Measurements from ENCODE around the gene ANKRD39.
"Not testable (repeated sequence)": the region's sequence is repeated elsewhere in the genome, so short reads cannot be mapped to it uniquely, and the experiment has no call there.

ANKRD39 gene

DNA sequence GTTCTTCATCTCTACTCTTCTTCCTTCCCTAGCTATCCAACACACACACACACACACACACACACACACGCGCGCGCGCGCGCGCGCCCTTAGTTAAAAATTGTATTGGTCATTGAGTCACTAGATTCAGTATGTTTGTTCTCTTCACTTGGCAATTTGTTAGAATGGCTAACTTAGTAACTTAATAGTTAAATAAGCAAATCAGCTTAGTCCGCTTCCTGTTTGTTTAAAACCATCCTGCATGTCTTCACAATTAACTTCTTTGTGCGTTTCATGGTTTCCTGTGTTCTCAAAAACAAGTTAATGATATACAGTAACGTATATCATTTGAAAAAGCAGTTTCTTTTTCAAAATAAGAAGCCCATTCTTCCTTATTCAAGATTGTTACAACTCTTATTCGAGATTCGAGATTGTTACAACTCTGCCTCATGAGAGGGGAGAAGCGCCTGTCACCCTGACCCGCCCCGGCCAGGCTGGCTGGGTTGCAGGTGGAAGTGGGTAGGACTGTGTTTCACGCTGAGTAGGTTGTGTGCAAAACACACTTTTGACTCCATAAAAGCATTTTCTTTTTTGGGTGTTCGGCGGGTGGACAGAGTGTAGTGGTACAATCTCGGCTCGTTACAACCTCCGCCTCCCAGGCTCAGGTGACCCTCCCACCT is 51.2 kb downstream of the ANKRD39 start:
- POLR2A ChIA-PET, result no interaction called here
- TF ChIP-seq, protein P1, sequence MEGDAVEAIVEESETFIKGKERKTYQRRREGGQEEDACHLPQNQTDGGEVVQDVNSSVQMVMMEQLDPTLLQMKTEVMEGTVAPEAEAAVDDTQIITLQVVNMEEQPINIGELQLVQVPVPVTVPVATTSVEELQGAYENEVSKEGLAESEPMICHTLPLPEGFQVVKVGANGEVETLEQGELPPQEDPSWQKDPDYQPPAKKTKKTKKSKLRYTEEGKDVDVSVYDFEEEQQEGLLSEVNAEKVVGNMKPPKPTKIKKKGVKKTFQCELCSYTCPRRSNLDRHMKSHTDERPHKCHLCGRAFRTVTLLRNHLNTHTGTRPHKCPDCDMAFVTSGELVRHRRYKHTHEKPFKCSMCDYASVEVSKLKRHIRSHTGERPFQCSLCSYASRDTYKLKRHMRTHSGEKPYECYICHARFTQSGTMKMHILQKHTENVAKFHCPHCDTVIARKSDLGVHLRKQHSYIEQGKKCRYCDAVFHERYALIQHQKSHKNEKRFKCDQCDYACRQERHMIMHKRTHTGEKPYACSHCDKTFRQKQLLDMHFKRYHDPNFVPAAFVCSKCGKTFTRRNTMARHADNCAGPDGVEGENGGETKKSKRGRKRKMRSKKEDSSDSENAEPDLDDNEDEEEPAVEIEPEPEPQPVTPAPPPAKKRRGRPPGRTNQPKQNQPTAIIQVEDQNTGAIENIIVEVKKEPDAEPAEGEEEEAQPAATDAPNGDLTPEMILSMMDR (IDR thresholded peaks at IDR 0.05; ENCODE audit: insufficient read depth, low read length, missing control alignments), result no peak
- no peak overlapping the region for H3K4me3 ChIP-seq (ENCODE audit: low read depth, low read length)
- CTCF ChIA-PET, result interaction anchor here (1.9 kb wide), 1 partner anchor 10 kb away, joined by 8 read pairs; the partner anchor contains the start of gene CNNM3
- no peak for DNase-seq (ENCODE audit: low read depth, low spot score)

DNA sequence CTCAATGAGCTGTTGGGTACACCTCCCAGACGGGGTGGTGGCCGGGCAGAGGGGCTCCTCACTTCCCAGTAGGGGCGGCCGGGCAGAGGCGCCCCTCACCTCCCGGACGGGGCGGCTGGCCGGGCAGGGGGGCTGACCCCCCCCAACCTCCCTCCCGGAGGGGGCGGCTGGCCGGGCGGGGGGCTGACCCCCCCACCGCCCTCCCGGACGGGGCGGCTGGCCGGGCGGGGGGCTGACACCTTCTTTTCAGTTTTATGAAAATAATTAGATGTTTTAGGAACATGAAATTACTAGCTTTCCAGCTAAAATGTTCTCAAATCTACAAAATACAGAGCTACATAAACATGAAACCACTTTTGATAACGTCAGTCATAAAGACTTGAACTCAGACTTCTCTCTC is 51.9 kb downstream of the ANKRD39 start:
- DNase-seq (ENCODE audit: low read depth, low spot score); H3K4me3 ChIP-seq (ENCODE audit: low read depth, low read length); POLR2A ChIA-PET: not testable (repeated sequence)
- CTCF ChIA-PET, result interaction anchor here (1.9 kb wide), 1 partner anchor 11 kb away, joined by 8 read pairs; the partner anchor contains the start of gene CNNM3

DNA sequence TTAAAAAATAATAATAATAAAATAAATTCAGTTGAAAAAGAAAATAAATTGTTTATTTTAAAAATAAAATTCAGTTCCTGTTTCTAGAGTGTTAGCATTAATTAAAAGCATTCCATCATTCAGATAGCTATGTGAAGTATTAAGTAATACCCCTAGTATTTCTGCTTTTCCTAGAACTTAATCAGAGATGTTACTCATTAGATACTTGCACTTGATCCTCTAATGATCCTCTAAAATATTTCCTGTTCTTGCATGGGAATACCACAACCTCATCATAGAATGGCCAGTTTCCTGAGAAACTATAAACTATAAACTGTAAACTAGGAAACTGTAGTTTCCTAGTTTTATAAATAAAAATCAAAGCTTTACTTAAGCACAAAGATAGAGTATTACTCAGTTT is 52.8 kb downstream of the ANKRD39 start:
- ChIA-PET POLR2A (no interaction called here), CTCF (interaction anchor here (1.0 kb wide), 1 partner anchor 8 kb away, joined by 3 read pairs; no protein-coding TSS in a partner anchor)
- H3K4me3 ChIP-seq (ENCODE audit: low read depth, low read length), result no peak overlapping the region
- DNase-seq (ENCODE audit: low read depth, low spot score), result no peak
- TF ChIP-seq, protein P1 (IDR thresholded peaks at IDR 0.05; ENCODE audit: insufficient read depth, low read length, missing control alignments), result no peak

DNA sequence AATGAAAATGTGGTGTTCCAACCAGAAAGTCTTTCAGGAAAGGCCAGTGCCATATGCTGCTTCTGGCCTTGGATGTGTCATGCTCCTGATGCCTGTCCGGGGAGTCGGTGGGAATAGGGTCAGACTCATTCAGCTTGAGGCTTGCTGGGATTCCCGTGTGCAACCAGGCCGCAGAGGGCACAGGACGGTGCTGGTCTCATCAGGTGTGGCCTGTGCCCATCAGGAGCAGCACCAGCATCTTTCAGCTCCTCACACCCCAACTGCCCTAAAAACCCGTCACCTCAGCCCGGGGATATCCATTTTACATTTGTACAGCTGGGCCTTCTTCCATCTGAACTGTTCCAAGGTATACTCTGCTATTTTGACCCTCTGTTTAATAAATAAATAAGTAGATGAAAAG is 55.1 kb downstream of the ANKRD39 start:
- H3K4me3 ChIP-seq (ENCODE audit: low read depth, low read length), result no peak overlapping the region
- ChIA-PET POLR2A (no interaction called here), CTCF (interaction anchor here (0.8 to 2.3 kb wide), 7 partner anchors 9 to 198 kb away, joined by 3 to 10 read pairs (median 3); partner anchors contain the start of gene FER1L5)
- DNase-seq (ENCODE audit: low read depth, low spot score), result no peak
- TF ChIP-seq, protein P1 (IDR thresholded peaks at IDR 0.05; ENCODE audit: insufficient read depth, low read length, missing control alignments), result no peak

DNA sequence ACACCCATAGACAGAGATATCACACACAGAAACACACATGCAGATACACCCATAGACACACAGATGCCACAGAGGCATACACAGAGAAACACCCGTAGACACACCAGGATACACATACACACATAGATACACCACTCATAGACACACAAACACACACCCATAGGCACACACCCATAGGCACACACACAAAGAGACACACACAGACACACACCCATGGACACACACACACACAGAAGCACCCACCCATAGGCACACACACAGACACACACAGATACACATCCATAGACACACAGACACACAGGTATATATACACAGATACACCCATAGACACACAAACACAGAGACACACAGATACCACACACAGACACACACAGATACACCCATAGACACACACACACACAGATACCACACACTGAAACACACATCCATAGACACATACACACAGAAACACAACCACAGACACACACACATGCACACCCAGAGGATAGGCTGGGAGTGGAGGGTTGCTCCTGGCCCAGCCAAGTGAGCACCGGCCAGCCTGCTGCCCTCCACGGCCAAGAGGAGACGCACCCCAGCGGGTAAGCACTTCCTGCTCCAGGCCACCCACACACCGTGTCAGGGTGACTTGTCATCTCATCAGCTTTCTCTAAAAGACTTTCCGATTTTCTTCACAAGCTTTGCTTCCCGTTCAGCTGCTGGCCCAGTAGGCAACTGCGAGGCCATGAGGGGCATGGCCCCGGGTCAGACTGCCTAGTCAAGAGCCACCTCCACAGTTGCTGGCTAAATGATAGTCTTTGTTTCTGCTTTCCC is 55.8 kb downstream of the ANKRD39 start:
- no peak for DNase-seq (ENCODE audit: low read depth, low spot score)
- ChIA-PET POLR2A (no interaction called here), CTCF (interaction anchor here (0.8 to 2.9 kb wide), 10 partner anchors 10 to 197 kb away, joined by 3 to 20 read pairs (median 4); partner anchors contain the start of gene FER1L5)
- TF ChIP-seq, protein P1 (IDR thresholded peaks at IDR 0.05; ENCODE audit: insufficient read depth, low read length, missing control alignments), result no peak
- H3K4me3 ChIP-seq (ENCODE audit: low read depth, low read length), result no peak overlapping the region

DNA sequence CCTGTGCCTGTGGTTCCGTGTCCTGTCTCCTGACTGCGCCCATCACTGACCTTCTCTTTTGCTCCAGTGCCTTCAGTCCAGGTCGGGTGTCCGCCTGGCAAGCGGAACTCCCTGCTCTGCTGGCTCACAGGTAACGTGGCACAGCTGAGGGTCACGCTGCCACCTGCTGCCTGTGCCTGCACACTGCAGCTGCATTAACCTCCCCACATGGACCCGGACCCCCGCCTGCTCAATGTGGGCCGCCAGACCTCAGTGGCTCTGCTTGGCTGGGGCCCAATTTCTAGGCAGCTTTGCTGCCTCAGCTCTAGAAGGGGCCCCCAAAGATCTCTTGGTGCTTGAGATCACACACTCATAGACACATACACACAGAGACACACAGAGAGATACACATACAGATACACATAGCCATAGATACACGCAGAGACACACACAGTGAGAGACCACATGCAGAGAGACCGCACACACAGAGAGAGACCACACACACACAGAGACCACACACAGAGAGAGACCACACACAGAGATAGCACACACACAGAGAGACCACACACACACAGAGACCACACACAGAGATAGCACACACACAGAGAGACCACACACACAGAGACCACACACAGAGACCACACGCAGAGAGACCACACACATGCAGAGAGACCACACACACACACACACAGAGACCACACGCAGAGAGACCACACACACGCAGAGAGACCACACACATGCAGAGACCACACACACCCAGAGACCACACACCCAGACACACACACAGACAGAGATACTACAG is 56.6 kb downstream of the ANKRD39 start:
- DNase-seq (ENCODE audit: low read depth, low spot score), result no peak

More for the DNA sequence above, 56.6 kb downstream of the ANKRD39 start:
- ChIA-PET CTCF (interaction anchor here (1.0 to 3.0 kb wide), 18 partner anchors 8 to 253 kb away, joined by 3 to 20 read pairs (median 5); no protein-coding TSS in a partner anchor), POLR2A (no interaction called here)
- no peak overlapping the region for H3K4me3 ChIP-seq (ENCODE audit: low read depth, low read length)
- TF ChIP-seq, protein P1 (IDR thresholded peaks at IDR 0.05; ENCODE audit: insufficient read depth, low read length, missing control alignments), result peak; percentile 93
